Breast epithelium (tissue), 3 donors: Measurements from ENCODE around the gene OPCML.

Source experiments
- CTCF ChIP-seq, 3 donors: fragments of 450-650 bp; IDR thresholded peaks; one replicate each; pipeline ENCODE4 v1.5.1; 2016 to 2017; ENCODE audit warnings: antibody characterized with exemption in 3 of 3, mild to moderate bottlenecking in 3 of 3, moderate library complexity in 3 of 3
- POLR2A ChIP-seq: fragments of 450-650 bp; IDR thresholded peaks from one replicate; pipeline ENCODE4 v1.6.1; 2016; ENCODE audit warnings: antibody characterized with exemption, mild to moderate bottlenecking, moderate library complexity
- POLR2AphosphoS5 ChIP-seq, 3 donors: sonication (generic); formaldehyde crosslinking; IDR thresholded peaks; one replicate each; pipeline ENCODE4 v1.6.1; 2017; ENCODE audit warnings: antibody characterized with exemption in 3 of 3

- TF ChIP-seq POLR2AphosphoS5 (IDR thresholded peaks at IDR 0.05) (no peak), POLR2A (no peak), CTCF (IDR thresholded peaks at IDR 0.05) (no peak)
These were observed 384.7 kb downstream of the OPCML start for GRCh38 chr11:133147625-133148024.
